NCI-H510A treated with DMSO at 0.1 percent for 48 hours (cell line): ENCODE measurements around the gene NR2F1-AS1.
A peak's percentile ranks its signal among the peaks of the same experiment; 100 is the strongest.

ENCODE experiments used
- DNase-seq: peaks from one replicate; lab custom pipeline; 2025; lab: John Stamatoyannopoulos, UW

Gene NR2F1-AS1

GRCh38 chr5:93580927-93581445, at the start of gene NR2F1-AS1:
Gene NR2F1-AS1, minus strand, starts transcription at chr5:93581219.
- DNase-seq, result no peak

- DNase-seq, result no peak
Measured at GRCh38 chr5:93626801-93627200, 45.8 kb upstream of the NR2F1-AS1 start.

- no peak for DNase-seq
Measured at GRCh38 chr5:93623153-93623552, 42.1 kb upstream of the NR2F1-AS1 start.

- peak; percentile 57 for DNase-seq
Measured at GRCh38 chr5:93622240-93622885, 41.3 kb upstream of the NR2F1-AS1 start.

- peak; percentile 54 for DNase-seq
Measured at GRCh38 chr5:93621327-93621798, 40.3 kb upstream of the NR2F1-AS1 start.

- peak; percentile 60 for DNase-seq
Measured at GRCh38 chr5:93620487-93621326, 39.7 kb upstream of the NR2F1-AS1 start.

- no peak for DNase-seq
Measured at GRCh38 chr5:93616538-93617174, 35.6 kb upstream of the NR2F1-AS1 start.

- DNase-seq, result no peak
Measured at GRCh38 chr5:93612855-93613243, 31.8 kb upstream of the NR2F1-AS1 start.

GRCh38 chr5:93611976-93612854, 31.2 kb upstream of the NR2F1-AS1 start:
- DNase-seq, result peak; percentile 27

- no peak for DNase-seq
Measured at GRCh38 chr5:93611273-93611975, 30.4 kb upstream of the NR2F1-AS1 start.

- no peak for DNase-seq
Measured at GRCh38 chr5:93610581-93611272, 29.7 kb upstream of the NR2F1-AS1 start.

- no peak for DNase-seq
Measured at GRCh38 chr5:93609762-93610161, 28.7 kb upstream of the NR2F1-AS1 start.

- no peak for DNase-seq
Measured at GRCh38 chr5:93608855-93609254, 27.8 kb upstream of the NR2F1-AS1 start.

GRCh38 chr5:93607367-93608258, 26.6 kb upstream of the NR2F1-AS1 start:
- peak; percentile 14 for DNase-seq

- no peak for DNase-seq
Measured at GRCh38 chr5:93606382-93606752, 25.3 kb upstream of the NR2F1-AS1 start.

- no peak for DNase-seq
Measured at GRCh38 chr5:93604644-93605515, 23.9 kb upstream of the NR2F1-AS1 start.

- no peak for DNase-seq
Measured at GRCh38 chr5:93603793-93604643, 23.0 kb upstream of the NR2F1-AS1 start.
